ENCODE data around the gene NAALADL2.
"Not testable (repeated sequence)": the region's sequence is repeated elsewhere in the genome, so short reads cannot be mapped to it uniquely, and the experiment has no call there.

The NAALADL2 gene

DNA sequence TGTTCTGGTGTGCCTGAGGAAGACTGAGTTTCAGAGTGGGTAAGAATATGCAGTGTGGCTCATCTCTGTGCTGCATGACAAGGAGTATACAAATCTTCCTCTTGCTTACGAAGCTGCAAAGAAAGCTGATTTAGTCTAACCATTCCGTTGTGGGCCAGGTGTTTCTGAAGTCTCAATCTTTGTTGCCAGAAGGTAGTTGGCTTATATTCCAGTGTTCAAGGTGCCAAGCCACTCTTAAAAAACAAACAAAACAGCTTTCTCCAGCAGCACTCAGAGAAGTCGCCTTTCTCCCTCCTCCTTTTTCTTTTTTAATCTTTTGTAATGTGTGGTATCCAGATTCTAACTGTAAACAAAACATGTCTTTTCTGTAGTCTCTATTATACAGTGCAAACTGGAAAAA, 872.4 kb downstream of the NAALADL2 start:
- DNase-seq: no peak

DNA sequence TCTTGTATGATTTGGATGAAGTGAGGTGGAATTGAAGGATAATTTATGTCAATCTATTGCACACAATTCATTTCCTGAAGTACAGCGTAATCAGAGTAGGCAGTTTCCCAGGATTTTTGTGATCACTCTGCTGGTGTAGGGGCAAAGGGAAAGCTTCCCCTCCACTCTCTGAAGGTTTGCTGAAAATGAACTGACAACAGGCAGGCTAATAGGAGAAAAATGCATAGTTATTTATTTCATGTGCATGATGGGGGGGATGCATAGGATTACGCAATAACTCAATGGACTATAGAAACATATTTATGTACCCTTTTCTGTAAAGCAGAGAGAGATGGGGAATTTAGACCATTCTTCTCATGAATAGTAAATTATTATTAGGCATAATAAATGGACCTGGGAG, 872.9 kb downstream of the NAALADL2 start:
- no peak for DNase-seq

DNA sequence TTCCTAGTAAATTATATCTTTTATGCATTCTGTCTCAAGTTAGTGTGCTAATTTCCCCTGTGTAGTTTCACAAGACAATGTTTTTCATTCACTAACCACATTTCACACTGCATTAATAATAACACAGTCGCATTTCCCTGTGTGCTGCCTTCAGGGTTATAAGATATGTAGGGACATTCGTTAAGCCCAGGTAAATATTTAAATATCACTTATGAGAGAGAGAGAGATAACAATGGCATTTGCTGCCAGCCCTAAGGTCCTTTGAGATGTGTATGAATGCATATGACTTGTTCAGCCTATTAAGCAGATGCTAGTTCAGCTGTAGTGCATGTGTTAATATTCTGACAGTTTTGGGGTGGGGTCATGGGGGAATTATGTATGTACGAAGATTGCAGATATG, 876.7 kb downstream of the NAALADL2 start:
- no peak for DNase-seq

DNA sequence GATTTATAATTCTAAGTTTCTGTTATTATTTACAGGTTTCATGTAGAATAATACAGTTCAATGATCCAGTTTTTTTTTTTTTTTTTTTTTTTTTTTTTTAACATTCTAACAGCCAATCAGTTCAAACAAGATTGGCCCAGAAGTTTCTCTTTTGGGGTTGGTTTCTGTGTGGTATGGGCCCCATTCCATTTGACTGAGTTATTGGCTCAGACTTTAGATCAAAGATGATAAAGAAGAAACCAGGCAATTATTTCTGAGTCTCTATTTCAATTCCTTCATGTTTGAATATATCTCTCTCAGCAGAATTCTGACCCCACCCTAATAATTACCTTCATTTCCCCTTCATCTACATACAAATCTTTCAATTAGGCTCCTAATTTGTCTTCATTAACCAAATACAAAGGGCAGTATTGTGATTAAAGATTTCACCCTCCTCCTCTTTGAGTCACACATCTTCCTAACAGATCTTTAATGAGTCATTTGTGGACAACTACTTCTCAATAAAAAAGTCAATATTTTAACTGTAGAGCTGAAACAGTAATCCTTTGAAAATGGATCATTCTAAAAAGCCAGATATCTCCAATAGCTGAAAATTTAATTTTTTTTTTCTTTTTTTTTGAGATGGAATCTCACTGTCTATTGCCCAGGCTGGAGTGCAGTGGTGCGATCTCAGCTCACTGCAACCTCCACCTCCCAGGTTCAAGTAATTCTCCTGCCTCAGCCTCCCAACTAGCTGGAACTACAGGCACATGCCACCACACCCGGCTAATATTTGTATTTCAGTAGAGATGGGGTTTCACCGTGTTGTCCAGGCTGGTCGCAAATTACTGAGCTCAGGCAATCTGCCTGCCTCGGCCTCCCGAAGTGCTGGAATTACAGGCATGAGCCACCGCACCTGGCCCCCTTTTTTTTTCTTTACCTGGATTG, 878.8 kb downstream of the NAALADL2 start:
- no peak for DNase-seq

DNA sequence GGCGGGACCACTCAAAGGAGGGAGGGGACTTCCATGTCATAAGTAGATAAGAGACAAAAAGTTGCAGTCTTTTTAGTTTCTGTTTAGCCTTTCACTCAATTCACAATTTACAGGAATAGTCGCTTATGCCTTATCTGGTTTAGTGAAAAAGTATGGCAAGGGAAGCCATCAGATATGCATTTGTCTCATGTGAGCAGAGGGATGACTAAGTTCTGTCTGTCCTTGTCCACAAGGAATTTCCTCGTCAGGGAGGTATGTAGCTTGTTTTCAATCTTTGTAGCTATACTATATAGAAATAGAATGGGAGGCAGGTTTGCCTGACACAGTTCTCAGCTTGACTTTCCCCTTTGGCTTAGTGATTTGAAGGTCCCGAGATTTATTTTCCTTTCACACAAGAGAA, 882.8 kb downstream of the NAALADL2 start:
- no peak for DNase-seq

DNA sequence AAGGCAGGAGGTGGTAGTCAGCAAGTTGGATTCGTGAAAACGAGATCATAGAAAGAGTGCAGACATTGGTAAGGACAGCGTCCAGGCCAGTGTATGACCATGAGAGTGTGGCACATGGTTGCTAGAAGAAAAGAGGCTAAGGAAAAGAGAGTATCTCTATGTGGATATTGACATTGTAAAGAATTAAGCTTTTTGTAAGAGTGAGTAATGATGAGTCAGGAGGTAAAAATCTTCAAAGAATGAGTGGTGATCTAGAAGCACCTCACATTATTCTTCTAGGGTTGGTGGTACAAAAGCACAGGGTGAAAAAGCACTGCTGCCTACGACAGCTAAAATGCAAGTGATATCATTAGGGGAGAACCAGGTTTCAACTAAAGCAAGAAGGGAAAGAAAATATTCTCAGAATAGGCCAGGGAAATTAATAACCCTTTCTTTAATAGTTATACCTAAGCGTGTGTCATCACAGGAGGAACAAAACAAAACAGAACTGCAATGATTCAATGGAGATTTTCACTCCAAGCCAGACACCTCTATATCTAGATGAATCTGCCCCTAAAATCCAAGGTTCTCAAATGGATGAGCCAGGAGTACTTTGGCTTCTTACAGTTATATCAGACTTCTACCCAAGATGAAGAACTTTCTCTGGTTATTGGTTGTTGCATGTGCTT, 884.7 kb downstream of the NAALADL2 start:
- DNase-seq: no peak

DNA sequence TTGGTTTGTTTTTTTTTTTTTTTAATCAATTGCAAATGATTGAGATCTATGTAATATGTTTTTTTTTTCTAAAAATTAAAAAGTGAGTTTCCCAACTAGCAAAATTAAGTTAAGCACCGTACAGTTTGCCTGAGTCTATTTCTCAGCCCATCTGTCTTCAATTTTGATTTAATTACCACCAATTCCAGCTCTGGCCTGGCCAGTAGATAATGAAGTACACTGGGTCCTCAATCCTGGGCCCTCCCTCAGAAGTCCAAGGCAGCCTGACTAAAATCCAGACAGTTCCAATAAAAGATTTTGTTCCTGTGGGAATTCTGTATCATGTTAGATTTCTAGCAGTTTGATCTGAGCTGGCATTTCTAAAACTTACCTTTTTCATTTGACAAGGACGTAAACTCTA, 887.2 kb downstream of the NAALADL2 start:
- no peak for DNase-seq

DNA sequence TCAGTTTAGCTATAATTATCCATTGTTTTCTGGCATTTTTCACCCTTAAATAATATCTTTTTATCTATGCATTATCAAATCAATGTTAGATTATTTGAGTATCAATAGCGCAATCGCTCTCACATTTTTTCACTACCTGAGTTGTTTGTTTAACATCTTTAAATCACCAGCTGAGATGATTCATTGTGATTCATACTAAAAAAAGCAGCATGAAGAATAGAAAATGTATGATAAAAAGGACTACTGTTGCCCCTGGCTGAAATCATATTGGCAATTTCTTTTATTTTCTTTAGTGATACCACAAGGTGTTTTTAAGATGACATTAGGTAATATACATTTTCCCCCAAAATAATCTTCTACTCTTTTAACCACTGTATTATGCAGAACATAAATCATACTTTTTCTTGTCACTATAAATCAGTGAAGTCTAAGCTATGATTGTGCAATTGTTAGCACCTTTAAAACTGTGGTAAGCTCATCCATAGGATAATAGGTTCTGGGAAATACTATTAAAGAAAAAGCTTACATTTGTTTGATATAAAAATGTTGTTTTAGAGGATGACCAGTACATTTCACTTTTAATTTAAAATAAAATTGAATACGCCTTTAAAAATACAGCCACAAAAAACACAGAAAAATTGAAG, 889.1 kb downstream of the NAALADL2 start:
- DNase-seq: no peak

DNA sequence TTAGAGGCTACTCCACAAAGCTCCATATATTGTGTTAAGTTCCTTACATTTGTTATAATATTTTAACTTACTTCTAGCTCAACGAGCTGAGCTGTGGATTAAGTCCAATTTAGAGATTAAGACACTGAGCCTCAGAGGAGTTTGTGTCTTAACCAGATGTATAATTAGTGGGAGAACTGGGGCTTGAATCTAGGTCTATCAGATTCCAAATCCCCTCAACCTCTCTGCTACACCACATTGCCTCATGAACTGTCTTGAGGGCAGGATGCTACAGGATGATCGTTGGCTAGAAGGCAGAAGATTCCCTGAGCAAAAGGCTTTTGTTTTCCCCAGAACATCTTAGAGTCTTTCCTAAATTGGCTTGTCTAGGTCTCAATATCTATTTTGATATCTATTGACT, 890.8 kb downstream of the NAALADL2 start:
- DNase-seq: no peak

DNA sequence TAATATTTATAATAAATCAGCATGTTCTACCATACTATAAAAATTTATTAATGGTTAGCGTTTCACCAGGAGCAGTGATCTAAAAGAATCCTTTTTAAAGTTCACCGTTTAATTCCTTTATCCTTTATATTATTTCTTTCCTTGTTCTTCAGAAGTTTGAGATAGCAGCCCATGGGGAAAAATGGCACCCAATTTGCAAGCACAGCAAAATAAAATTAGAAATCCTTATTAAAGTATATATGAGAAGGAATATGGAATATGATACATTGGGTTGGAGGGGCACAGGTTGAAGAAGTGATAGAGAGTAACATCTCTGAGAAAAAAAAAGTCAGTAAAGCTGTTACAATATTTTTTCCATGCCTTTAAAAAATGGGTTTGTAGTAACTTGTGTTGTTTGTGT, 892.0 kb downstream of the NAALADL2 start:
- DNase-seq: no peak

DNA sequence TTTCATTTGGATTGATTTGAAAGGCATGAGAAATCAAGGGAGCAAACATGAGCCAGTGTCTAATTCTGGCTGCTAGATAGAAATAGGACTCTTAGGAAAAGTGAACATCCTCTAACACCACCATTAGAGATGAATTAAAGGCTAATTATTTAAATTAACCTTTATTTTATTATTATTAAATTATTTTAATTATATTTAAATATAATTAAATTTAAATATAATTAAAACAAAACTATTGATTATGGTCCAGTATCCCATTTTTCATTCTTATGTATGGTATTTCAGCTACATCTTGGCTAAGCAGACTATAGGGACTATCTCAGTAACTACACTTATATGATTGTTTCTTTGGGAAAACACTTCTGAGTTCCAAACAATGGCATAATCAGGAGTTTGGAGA, 904.8 kb downstream of the NAALADL2 start:
- no peak for DNase-seq

DNA sequence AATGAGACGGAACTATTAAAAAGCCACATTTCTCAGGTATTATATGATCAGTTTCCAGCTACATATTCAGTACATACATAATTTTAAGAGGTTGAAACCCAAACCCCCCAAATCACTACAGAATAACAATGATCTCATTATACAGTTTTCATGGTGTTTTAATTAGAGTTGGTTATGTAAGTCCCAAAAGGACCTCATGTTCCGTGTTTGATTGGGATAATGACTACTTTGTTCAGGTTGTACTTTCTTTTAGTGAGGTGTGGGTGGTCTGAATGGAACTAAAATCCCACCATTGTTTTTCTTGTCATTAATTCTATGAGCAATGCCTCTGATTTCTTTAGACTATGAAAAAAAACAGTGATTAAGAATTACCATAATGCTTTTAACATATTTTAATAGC, 905.6 kb downstream of the NAALADL2 start:
- DNase-seq: no peak

DNA sequence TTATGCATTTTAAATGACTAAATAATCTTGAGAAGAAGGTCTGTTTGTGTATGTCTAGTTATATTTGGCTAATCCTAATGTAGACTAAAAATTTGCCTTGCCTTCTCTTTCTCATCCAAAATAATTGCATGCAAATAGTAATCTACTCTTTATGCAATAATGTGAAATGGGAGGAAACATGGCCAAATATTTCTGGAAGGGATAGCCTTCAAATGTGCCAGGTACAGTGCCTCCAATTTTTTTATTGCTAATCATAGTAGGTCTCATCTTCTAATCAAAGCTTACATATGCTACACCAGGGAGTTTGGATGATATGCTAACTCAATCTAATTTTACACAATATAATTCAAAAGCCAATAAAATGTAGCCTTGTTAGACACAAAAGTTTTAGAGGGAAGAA, 911.3 kb downstream of the NAALADL2 start:
- DNase-seq: no peak

DNA sequence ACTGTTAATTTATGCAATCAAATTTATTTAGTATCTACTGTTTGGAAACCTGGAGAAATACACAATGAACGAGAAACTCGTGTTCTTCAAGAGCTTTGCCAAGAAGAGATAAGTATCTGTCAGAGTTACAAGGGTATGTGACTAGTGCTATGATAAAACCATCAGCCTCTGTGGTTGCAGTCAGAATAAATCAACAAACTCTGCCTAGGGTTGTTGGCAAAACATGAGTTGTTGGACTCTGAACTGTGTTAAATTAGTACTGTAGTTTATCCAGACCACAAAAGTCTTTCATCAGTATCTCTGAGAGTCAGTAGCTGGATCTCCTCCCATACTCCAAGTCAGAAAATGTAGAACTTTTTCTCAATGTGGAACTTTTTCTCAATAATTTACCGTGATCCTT, 918.4 kb downstream of the NAALADL2 start:
- DNase-seq: no peak

DNA sequence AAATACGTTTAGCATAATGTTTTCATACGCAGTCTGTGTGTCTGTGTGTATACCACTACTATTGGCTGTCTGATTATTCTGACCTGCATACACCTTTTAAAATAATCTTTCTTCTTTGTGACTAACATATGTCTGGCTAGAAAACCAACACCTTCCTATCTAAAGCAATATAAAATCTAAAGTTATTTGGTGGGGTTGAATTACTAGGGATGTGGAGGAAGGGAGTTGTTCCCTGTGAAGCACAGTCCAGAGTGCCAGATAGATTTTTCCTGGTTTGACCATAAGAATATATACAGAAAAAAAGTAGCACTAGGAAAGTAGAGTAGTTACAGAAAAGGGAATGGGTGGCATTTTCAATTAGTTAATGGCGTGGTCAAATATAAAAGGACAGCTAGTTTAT, 918.8 kb downstream of the NAALADL2 start:
- DNase-seq: no peak

DNA sequence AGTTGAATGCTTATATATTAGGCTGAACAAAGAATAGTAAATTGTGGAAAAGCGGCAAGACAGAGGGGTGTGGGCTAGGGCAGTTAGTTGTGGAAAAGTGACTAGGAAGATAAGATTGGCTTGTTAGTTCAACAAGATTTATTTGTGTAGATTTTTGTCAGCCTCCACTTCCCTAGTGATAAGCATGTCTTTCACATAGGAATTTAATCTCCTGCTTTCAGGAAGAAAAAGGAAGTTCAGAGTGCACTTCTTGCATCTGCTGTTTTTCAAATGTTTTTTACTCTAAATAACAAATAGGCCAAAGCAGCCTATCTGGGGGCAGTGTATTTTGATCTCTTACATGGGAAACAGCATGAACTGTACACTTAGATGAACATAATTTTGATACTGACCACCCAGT, 919.9 kb downstream of the NAALADL2 start:
- no peak for DNase-seq

DNA sequence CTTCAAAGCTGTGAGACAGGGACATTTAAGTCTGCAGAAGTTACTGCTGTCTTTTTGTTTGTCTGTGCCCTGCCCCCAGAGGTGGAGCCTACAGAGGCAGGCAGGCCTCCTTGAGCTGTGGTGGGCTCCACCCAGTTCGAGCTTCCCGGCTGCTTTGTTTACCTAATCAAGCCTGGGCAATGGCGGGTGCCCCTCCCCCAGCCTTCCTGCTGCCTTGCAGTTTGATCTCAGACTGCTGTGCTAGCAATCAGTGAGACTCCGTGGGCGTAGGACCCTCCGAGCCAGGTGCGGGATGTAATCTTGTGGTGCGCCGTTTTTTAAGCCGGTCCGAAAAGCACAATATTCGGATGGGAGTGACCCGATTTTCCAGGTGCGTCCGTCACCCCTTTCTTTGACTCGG, 928.0 kb downstream of the NAALADL2 start:
- not testable (repeated sequence) for DNase-seq

DNA sequence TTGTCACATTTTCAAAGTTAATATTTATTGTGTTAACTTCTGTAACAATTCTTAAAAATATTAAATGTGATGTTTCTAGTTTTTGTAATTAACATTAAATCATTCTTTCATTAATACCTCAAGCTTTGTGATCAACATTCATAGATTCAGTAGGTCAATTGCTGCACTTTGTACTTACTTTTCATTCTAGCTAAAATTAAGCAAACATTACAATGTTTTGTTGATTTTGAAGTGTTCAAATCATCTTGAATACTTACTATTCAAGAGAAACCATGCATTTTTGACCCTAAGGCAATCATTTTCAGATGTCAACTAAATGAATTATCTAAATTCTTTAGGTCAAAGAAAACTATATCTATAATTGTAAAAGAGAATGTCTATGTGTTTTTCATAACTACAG, 933.1 kb downstream of the NAALADL2 start:
- DNase-seq: no peak

DNA sequence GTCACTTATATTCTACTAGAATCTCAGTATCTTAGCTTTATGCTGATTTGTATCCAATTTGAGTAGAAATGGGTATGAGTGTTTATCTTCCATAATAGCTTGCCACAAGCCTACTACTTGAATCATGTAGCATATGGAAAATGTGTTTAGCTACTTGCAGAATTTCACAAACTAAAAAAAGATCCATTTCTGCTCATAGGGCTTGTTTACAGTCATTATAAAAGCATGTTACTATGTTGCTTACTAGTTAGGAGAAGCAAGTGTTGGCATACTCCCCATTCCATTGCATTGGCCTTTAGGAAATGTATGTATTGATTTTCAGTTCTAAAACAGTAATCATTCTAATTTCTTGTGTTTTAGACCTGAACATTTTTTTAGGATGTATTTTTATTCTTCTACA, 939.2 kb downstream of the NAALADL2 start:
- no peak for DNase-seq

DNA sequence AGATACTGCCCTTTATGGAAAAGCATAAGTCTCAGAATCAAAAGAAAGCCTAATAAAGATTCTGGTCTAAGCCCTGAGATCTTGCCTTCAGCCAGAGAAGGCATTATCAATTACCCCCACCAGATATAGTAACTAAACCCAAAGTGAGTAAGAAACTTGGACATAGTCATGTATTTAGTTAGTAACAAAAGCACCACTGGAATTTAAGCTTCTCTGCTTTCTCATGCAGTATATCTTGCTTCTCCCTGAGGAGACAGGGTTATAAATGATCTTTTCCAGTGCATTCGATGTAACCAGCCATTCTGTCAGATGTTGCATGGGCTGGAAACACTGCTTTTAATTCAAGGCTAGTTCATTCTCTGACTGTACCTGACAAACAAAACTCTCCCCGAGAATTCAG, 946.7 kb downstream of the NAALADL2 start:
- no peak for DNase-seq

DNA sequence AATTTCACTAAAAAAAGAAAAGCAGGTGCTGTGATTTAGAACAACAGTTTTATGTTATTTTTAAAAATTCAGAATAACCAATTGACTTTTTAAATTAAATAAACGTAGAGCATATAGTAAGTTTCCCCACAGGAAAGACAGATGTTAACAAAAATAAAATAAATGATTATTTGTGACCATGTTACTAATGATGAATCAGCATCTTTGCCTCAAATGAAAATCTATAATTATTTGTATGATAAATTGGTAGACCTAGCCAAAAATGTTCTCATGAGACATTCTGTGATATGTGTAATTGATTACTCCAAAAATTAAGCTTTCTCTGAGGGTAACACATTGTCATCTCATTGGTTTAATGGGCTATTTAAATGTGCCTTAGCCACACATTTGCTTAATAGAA, 948.0 kb downstream of the NAALADL2 start:
- DNase-seq: no peak

DNA sequence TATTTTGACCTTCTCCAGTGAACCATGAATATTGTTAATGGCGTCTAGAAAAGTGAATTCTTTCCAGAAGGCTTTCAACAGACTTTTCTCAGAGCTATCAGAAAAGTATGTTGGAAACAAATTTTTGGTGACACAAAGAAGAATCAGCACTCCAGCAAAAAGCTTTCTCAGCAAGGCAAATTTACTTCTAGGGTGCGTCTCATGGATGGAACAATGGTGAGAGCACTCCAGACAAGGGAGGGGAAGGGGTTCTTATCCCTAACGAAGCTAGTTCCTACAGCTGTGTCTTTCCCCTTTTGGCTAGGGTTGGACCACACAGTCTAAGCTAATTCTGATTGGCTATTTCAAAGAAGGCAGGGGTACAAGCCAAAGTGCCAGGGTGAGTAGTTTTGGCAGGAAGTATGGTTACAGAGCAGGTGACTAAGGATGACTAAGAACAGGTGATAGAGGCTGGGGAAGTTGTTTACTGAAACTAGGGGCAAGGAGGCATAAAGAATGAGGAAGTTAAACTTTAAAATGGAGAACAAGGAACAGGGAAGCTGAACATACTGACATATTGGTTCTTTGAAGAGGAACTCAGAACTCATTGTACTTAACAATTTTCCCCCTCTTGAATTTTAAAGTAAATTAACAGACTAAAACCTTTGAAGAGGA, 959.8 kb downstream of the NAALADL2 start:
- no peak for DNase-seq

DNA sequence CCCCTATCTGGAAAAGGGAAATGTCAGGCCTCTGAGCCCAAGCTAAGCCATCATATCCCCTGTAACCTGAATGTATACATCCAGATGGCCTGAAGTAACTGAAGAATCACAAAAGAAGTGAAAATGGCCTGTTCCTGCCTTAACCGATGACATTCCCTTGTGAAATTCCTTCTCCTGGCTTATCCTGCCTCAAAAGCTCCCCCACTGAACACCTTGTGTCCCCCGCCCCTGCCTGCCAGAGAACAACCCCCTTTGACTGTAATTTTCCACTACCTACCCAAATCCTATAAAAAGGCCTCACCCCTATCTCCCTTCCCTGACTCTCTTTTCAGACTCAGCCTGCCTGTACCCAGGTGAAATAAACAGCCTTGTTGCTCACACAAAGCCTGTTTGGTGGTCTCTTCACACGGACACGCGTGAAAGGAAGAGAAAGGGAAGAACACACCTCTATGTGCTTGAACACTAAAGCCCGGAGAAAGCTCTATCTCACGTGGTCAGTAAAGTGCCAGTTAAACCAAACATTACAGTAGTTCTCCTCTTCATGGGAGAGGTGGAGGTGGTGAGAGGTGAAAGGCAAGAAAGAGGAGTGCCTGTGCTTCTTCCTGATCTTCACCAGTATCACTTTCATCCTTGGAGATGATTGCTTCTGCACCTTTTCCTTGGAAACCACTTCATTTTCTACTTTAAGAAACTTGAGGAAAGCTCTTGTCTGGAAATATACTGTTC, 963.8 kb downstream of the NAALADL2 start:
- DNase-seq: not testable (repeated sequence)
